ENCODE results near the gene DCP2. TPM values are rescaled to one million over a fixed set of nuclear protein-coding genes. Genes with fewer than 3 reads are reported as not detected.

DCP2 gene
- total and polyA plus RNA-seq, 4 donors, result 9.5 to 91.5 (median 29.5) TPM

GRCh38 chr5:112931473-112931872 lies 45.1 kb upstream of the DCP2 start:
- H3K9me3 ChIP-seq (ENCODE audit: control insufficient read depth in 4 of 4, insufficient read depth in 3 of 4, low read length in 3 of 4), result no peaks in the 10 kb centered on the region
- peaks cover 0 to 3% (median 0%) of the 10 kb centered on the region in 5 donors for H3K4me1 ChIP-seq (ENCODE audit: control insufficient read depth in 5 of 5, insufficient read depth in 5 of 5, low read length in 5 of 5)
- 36 to 41% methylated on average over 2 of the region's 2 CpGs for WGBS, 2 donors
- no peak for TF ChIP-seq CTCF (IDR thresholded peaks at IDR 0.05; ENCODE audit: control extremely low read depth, extremely low read depth)
- H3K36me3 ChIP-seq (ENCODE audit: control insufficient read depth in 4 of 4, insufficient read depth in 4 of 4, low read length in 4 of 4), result no peaks in the 10 kb centered on the region
- ATAC-seq (ENCODE audit: insufficient read depth, low FRiP score), result no peak
- H3K4me3 ChIP-seq, result no peak overlapping the region
- H3K27me3 ChIP-seq (ENCODE audit: control insufficient read depth in 3 of 3, insufficient read depth in 3 of 3, low read length in 2 of 3), result no peaks in the 10 kb centered on the region
- H3K27ac ChIP-seq (ENCODE audit: low read depth in 1 of 2, low read length in 1 of 2), result no peak overlapping the region
- H3K9ac ChIP-seq (ENCODE audit: insufficient read depth in 1 of 2, low read length in 2 of 2), result no peak overlapping the region
- DNase-seq, result no peak

- H3K9ac ChIP-seq (ENCODE audit: insufficient read depth in 1 of 2, low read length in 2 of 2), result no peak overlapping the region
- no peaks in the 10 kb centered on the region for H3K27me3 ChIP-seq (ENCODE audit: control insufficient read depth in 3 of 3, insufficient read depth in 3 of 3, low read length in 2 of 3)
- H3K9me3 ChIP-seq (ENCODE audit: control insufficient read depth in 4 of 4, insufficient read depth in 3 of 4, low read length in 3 of 4), result no peaks in the 10 kb centered on the region
- no peaks in the 10 kb centered on the region for H3K36me3 ChIP-seq (ENCODE audit: control insufficient read depth in 4 of 4, insufficient read depth in 4 of 4, low read length in 4 of 4)
- DNase-seq (no peak), ATAC-seq (ENCODE audit: insufficient read depth, low FRiP score) (no peak)
- TF ChIP-seq CTCF (IDR thresholded peaks at IDR 0.05; ENCODE audit: control extremely low read depth, extremely low read depth), result no peak
- H3K4me1 ChIP-seq (ENCODE audit: control insufficient read depth in 5 of 5, insufficient read depth in 5 of 5, low read length in 5 of 5), result peaks cover 0 to 3% (median 0%) of the 10 kb centered on the region in 5 donors
- 83 to 86% methylated on average over 1 of the region's 1 CpG for WGBS, 2 donors
- no peak overlapping the region for H3K27ac ChIP-seq (ENCODE audit: low read depth in 1 of 2, low read length in 1 of 2)
- H3K4me3 ChIP-seq, result no peak overlapping the region
Observed at GRCh38 chr5:112933105-112933504, 43.5 kb upstream of the DCP2 start.

- no peak overlapping the region for H3K27ac ChIP-seq (ENCODE audit: low read depth in 1 of 2, low read length in 1 of 2)
- no peaks in the 10 kb centered on the region for H3K36me3 ChIP-seq (ENCODE audit: control insufficient read depth in 4 of 4, insufficient read depth in 4 of 4, low read length in 4 of 4)
- no peaks in the 10 kb centered on the region for H3K27me3 ChIP-seq (ENCODE audit: control insufficient read depth in 3 of 3, insufficient read depth in 3 of 3, low read length in 2 of 3)
- no peak for TF ChIP-seq CTCF (IDR thresholded peaks at IDR 0.05; ENCODE audit: control extremely low read depth, extremely low read depth)
- ATAC-seq (ENCODE audit: insufficient read depth, low FRiP score), result no peak
- H3K9ac ChIP-seq (ENCODE audit: insufficient read depth in 1 of 2, low read length in 2 of 2), result no peak overlapping the region
- H3K4me3 ChIP-seq, result no peak overlapping the region
- no peak for DNase-seq
- H3K9me3 ChIP-seq (ENCODE audit: control insufficient read depth in 4 of 4, insufficient read depth in 3 of 4, low read length in 3 of 4), result no peaks in the 10 kb centered on the region
- 100% methylated on average over 1 of the region's 1 CpG for WGBS, 2 donors
- peaks cover 0 to 3% (median 0%) of the 10 kb centered on the region in 5 donors for H3K4me1 ChIP-seq (ENCODE audit: control insufficient read depth in 5 of 5, insufficient read depth in 5 of 5, low read length in 5 of 5)
Observed at GRCh38 chr5:112933651-112934365, 42.8 kb upstream of the DCP2 start.

- no peak for ATAC-seq (ENCODE audit: insufficient read depth, low FRiP score)
- peaks cover 0 to 3% (median 0%) of the 10 kb centered on the region in 5 donors for H3K4me1 ChIP-seq (ENCODE audit: control insufficient read depth in 5 of 5, insufficient read depth in 5 of 5, low read length in 5 of 5)
- no peaks in the 10 kb centered on the region for H3K36me3 ChIP-seq (ENCODE audit: control insufficient read depth in 4 of 4, insufficient read depth in 4 of 4, low read length in 4 of 4)
- no peaks in the 10 kb centered on the region for H3K27me3 ChIP-seq (ENCODE audit: control insufficient read depth in 3 of 3, insufficient read depth in 3 of 3, low read length in 2 of 3)
- H3K9me3 ChIP-seq (ENCODE audit: control insufficient read depth in 4 of 4, insufficient read depth in 3 of 4, low read length in 3 of 4), result no peaks in the 10 kb centered on the region
- no peak for TF ChIP-seq CTCF (IDR thresholded peaks at IDR 0.05; ENCODE audit: control extremely low read depth, extremely low read depth)
- H3K4me3 ChIP-seq, result no peak overlapping the region
- H3K9ac ChIP-seq (ENCODE audit: insufficient read depth in 1 of 2, low read length in 2 of 2), result no peak overlapping the region
- no peak overlapping the region for H3K27ac ChIP-seq (ENCODE audit: low read depth in 1 of 2, low read length in 1 of 2)
- no peak for DNase-seq
Observed at GRCh38 chr5:112934366-112934663, 42.3 kb upstream of the DCP2 start.

Data from lung (tissue), 12 donors.